NOMO-1 (cell line): ENCODE data around the gene GNA12.
"Not testable (repeated sequence)": the region's sequence is repeated elsewhere in the genome, so short reads cannot be mapped to it uniquely, and the experiment has no call there.

ENCODE experiments used
- DNase-seq, 2 experiments: peaks; one replicate each; lab custom pipeline; 2025; ENCODE audit not compliant: unreplicated experiment in 2 of 2; lab: John Stamatoyannopoulos, UW

The GNA12 gene

GRCh38 chr7:2866601-2867000, 22.5 kb upstream of the GNA12 start:
- no peak for DNase-seq

GRCh38 chr7:2864999-2865670, 21.0 kb upstream of the GNA12 start:
- DNase-seq = peak; percentile 18 to 27

- DNase-seq = no peak
These were observed 20.3 kb upstream of the GNA12 start for GRCh38 chr7:2864204-2864985.

DNA sequence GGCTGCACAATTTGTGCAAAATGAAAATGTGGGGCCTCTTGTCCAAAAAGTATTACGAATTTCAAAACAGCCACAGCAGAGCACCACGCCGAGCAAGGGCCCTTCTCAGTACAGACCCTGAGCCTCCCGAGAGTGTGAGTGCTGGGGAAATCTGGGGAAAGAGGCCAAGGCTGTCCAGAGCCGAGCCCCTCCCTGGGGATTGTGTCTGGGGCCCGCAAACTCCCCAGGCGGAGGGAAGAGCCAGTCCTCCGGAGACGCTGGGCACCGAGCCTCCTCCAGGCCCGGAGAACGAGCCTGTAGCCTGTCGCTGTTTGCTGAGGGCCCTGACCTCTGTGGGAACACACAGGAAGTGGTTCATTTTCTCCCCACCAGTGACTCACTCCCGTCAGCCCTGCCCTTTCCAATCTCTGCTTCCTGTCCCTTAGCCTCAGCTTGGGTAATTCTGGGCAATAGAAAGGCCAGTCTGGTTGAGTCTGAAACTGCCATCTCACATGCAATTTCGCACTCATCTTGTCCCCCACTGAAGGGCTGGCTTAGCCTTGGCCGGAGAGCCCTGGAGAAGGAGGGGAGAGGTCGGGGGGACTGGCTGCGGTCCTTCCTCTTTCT, 19.5 kb upstream of the GNA12 start:
- peak; percentile 93 to 98 for DNase-seq

GRCh38 chr7:2862831-2863361, 18.8 kb upstream of the GNA12 start:
- DNase-seq = no peak

GRCh38 chr7:2861509-2861908, 17.4 kb upstream of the GNA12 start:
- DNase-seq = no peak

DNA sequence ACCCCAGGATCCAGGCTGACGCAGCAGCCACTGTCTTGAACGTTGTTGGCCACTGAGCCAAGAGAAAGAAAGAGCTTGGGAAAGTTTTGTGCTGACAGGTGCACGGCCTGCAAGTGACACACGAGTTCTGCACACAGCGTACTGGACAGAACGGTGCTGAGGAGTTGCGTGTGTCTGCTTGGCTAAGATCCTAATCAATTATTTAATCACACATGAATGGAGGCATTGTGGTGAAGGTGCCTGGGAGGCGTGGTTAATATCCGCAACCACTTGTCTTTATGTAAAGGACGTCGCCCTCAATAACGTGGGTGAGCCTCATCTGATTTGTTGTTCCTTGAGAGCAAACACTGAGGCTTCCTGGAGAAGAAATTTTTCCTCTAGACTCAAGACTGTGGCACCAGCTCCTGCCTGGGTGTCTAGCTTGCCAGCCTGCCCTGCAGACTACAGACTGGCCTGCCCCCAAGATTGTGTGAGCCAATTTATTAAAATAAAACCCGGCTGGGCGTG, 16.6 kb upstream of the GNA12 start:
- DNase-seq = no peak

- no peak for DNase-seq
These were observed 15.8 kb upstream of the GNA12 start for GRCh38 chr7:2859952-2860351.

- DNase-seq = no peak
These were observed 14.5 kb upstream of the GNA12 start for GRCh38 chr7:2858621-2859020.

DNA sequence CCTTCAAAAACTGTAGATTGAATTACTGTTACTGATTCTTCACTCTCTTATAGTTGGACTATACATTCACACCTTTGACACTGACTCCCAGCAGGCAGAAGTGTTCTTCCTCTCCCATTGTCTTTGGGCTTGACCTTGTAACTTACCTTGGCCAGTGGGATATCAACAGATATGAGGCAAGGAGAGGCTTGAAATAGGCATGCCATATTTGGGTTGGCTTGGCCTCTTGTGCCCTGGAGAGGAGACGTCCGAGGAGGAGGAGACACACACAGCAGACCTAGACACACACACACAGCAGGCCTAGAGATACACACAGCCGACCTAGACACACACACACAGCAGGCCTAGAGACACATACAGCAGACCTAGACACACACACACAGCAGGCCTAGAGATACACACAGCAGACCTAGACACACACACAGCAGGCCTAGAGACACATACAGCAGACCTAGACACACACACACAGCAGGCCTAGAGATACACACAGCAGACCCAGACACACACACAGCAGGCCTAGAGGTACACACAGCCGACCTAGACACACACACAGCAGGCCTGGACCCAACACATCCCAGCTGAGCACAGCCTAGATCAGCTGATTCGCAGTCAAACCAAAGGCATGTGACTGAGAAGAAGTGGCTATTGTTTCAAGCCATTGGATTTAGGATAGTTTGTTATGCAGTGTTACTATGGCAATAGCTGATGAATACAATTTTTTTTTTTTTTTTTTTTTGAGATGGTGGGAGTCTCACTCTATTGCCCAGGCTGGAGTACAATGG, 12.5 kb upstream of the GNA12 start:
- no peak for DNase-seq

- DNase-seq = no peak
These were observed 11.3 kb upstream of the GNA12 start for GRCh38 chr7:2855386-2855785.

DNA sequence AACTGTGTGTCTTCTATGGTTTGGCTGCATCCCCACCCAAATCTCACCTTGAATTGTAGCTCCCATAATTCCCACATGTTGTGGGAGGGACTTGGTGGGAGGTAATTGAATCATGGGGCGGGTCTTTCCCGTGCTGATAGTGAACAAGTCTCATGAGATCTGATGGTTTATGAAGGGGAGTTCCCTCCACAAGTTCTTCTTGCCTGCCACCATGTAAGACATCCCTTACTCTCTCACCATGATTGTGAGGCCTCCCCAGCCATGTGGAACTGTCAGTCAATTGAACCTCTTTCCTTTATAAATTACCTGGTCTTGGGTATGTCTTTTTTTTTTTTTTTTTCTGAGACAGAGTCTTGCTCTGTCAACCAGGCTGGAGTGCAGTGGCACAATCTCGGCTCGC, 9.4 kb upstream of the GNA12 start:
- not testable (repeated sequence) for DNase-seq

DNA sequence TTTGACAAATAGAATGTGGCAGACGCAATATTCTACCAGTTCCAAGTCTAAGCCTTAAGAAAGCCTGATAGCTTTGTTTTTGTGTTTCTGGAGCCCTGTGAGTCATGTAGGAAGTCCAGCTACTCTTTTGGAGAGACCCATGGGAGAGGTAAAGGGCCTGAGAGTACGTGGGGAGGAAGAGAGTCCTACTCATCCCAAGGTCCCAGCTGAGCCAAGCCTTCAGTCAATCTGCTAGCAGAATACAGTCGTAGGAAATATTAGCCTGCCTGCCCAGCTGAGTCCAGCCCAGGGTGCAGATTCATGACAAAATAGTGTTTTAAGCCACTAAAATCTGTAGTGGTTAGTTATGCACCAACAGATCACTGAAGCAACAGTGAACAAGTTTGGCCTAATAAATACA, 9.0 kb upstream of the GNA12 start:
- no peak for DNase-seq

GRCh38 chr7:2851497-2851896, 7.4 kb upstream of the GNA12 start:
- DNase-seq = no peak

DNA sequence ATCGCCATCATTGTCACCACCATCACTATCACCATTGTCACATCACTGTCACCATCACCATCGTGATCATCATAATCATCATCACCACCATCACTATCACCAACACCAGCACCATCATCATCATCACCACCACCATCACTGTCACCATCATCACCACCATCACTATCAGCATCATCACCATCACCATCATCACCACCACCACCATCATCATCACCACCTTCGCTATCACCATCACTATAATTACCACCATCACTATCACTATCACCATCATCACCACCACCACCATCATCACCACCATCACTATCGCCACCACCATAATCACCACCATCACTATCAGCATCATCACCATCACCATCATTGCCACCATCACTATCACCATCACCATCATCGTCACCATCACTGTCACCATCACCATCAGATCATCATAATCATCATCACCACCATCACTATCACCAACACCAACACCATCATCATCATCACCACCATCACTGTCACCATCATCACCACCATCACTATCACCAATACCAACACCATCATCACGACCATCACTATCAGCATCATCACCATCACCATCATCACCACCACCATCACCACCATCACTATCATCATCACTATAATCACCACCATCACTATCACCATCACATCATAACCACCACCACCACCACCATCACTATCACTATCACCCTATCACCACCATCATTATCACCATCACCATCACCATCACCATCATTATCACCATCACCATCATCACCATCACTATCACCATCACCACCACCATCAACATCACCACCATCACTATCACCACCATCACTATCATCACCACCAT, 6.0 kb upstream of the GNA12 start:
- no peak for DNase-seq

- peak in 1 of 2 experiments; percentile 40 for DNase-seq
These were observed 1.0 kb upstream of the GNA12 start for GRCh38 chr7:2845034-2845592.

GRCh38 chr7:2843711-2844152, 376 bp downstream of the GNA12 start:
- peak in 1 of 2 experiments; percentile 24 for DNase-seq

DNA sequence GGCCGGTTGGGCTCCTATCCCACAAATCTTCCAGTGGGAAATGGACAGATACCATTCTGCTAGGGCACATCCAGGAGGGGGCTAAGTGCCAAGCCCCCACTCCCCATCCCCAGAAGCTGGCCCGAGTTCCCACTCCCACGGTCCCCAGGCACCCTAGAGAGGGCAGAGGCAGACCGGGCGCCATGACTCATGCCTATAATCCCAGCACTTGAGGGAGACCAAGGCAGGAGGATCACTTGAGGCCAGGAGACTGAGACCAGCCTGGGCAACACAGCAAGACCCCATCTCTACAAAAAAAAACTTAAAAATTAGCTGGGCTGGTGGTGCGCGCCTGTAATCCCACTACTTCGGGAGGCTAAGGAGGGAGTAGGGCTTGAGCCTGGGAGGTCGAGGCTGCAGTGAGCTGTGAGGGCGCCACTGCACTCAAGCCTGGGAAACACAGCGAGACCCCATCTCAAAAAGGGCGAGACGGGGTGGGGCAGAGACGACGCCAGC, 870 bp downstream of the GNA12 start:
- no peak for DNase-seq

DNA sequence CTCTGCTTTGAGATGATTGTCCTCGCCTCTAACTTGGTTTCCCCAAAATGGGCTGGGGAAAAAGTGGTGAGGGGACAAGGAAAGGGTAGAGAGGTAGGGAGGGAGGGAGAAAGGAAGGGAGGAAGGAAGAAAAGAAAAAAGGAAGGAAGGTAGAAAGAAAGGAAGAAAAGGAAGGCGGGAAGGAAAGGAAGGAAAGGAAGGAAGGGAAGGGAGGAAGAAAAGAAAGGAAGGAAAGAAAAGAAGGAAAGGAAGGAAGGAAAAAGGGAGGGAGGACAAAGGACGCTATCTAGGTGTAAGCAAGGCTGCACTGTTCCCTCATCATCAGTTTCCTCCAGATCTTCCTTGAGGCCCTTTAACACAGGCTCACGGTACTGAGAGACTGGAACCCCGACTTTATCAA, 2.2 kb downstream of the GNA12 start:
- no peak for DNase-seq
